MM.1S (cell line): Measurements from ENCODE around the gene TFDP2.

ENCODE experiments used
- EZH2phosphoT487 ChIP-seq: fragments of 300-600 bp; sonication (generic); IDR thresholded peaks from 2 replicates; pipeline ENCODE4 v1.6.1; 2018; ENCODE audit warnings: antibody characterized with exemption, low read length
- TF ChIP-seq, protein P1 (sequence below): fragments of 300-600 bp; sonication (generic); IDR thresholded peaks from 2 replicates; pipeline ENCODE4 v1.5.1; 2016; ENCODE audit warnings: antibody characterized with exemption, low read length, mixed read lengths

DNA sequence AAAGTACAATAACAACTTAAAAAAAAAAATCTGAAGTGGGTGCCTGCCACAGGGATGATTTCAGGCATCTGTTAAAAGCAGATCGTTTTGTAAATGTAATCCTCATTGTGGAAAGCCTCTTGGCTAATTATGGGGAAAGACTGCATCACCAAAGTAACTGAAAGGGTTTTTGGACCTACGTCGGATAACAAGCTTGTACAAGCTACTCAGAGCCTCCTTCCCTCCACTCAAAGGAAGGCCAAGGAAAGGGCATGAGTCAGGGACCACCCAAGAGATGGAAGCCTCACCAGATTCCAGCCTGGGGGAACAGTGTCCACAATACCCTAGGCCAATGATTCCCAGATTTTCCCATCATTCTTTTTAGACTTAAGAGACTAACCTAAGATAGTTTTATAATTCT lies 188.6 kb downstream of the TFDP2 start:
- TF ChIP-seq, protein P1, sequence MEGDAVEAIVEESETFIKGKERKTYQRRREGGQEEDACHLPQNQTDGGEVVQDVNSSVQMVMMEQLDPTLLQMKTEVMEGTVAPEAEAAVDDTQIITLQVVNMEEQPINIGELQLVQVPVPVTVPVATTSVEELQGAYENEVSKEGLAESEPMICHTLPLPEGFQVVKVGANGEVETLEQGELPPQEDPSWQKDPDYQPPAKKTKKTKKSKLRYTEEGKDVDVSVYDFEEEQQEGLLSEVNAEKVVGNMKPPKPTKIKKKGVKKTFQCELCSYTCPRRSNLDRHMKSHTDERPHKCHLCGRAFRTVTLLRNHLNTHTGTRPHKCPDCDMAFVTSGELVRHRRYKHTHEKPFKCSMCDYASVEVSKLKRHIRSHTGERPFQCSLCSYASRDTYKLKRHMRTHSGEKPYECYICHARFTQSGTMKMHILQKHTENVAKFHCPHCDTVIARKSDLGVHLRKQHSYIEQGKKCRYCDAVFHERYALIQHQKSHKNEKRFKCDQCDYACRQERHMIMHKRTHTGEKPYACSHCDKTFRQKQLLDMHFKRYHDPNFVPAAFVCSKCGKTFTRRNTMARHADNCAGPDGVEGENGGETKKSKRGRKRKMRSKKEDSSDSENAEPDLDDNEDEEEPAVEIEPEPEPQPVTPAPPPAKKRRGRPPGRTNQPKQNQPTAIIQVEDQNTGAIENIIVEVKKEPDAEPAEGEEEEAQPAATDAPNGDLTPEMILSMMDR = no peak
- TF ChIP-seq EZH2phosphoT487 = no peak
